CD4-positive, alpha-beta T cell treated with Interleukin-17A for 4 hours (primary cell): ENCODE data around the gene WWOX.

Source experiments
- DNase-seq: peaks from one replicate; pipeline ENCODE4 v3.0.0-alpha.2; 2020; ENCODE audit warnings: mixed read lengths

WWOX gene

DNA sequence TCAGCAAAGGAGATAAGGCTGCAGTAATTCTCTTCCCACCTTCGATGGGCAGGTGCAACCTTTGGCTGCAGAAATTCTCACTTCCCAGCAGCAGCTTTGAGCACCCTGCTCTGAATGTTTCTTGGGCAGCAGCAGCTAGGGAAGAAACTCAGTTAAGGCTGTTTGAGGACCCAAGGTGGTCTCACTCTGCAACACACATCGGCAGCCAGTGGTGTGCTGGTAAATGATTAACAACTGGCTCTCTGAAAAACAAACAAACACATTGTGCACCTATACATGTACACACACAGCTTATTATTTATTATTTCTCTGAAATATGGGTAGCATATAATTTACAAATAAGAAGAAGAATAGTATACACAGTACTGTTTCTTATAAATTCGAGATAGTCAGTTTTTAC is 685.8 kb downstream of the WWOX start:
- DNase-seq: no peak

- DNase-seq: no peak
These were observed 687.2 kb downstream of the WWOX start for GRCh38 chr16:78786635-78787034.

DNA sequence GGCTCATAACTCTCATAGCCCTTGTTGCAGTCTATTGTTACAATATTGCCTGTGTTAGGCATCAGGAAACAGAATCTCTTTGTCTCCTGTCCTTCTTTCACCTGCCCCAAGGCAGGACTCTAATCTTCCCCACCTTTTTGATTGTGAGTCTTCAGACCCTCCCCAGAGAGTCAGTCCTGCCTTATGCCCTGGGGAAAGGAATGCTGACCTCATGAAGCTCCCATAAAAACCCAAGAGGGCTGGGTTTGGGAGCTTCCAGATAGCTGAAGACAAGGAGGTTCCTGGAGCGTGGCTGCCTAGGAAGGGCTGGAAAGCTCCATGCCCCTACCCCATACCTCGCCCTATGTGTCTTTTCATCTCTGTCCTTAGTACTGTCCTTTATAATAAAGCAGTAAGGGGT is 688.8 kb downstream of the WWOX start:
- no peak for DNase-seq

- no peak for DNase-seq
These were observed 689.2 kb downstream of the WWOX start for GRCh38 chr16:78788696-78789095.

- no peak for DNase-seq
These were observed 690.1 kb downstream of the WWOX start for GRCh38 chr16:78789561-78789960.

DNA sequence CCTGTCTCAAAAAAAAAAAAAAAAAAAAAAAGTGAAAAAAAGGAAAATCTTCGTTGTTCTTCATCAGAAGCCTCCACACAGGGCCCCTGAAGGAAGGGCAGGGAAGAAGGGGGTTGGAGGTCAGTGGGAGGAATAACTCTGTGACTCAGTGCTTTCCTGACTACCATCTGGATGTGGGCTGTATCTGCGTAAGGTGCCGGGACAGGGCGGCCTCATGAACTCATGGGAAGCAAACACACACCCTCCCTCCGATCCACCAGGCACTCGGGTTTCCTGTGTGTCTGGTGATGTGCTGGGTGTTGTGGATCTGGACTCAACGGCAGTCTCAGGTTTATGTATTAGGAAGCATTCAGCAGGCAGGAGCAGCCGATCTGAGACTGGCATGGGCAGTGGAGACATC is 691.6 kb downstream of the WWOX start:
- DNase-seq: no peak

DNA sequence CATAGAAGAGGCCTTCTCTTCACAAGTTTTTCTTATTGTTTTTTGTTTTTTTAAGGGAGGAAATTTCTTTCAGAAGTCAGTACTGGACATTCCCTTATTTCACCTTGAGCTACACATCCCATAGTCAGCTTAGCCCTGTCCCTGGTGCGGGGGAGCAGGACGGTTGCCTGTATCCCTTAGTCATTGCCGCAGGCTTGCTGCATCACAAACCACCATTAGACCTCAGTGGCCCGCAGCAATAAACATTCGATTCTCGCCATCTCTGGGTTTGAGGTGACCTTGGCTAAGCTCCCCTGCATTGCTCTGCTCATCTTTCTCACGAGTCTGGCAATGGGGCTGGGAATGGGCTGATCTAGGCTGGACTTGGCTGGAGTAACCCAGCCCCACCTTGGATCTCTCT is 692.5 kb downstream of the WWOX start:
- DNase-seq: no peak

DNA sequence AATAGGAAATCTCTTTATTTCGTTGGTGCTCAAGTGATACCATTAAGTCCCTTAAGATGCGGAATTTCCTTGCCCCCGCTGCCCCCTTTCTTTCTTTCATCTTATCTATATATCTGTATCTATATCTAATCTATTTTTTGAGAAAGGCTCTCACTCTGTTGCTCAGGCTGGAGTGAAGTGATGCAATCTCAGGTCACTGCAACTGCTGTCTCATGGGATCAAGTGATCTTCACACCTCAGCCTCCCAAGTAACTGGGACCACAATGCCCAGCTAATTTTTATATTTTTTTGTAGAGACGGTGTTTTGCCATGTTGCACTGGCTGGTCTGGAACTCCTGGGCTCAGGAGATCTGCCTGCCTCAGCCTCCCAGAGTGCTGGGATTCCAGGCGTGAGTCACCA is 693.5 kb downstream of the WWOX start:
- DNase-seq: no peak

DNA sequence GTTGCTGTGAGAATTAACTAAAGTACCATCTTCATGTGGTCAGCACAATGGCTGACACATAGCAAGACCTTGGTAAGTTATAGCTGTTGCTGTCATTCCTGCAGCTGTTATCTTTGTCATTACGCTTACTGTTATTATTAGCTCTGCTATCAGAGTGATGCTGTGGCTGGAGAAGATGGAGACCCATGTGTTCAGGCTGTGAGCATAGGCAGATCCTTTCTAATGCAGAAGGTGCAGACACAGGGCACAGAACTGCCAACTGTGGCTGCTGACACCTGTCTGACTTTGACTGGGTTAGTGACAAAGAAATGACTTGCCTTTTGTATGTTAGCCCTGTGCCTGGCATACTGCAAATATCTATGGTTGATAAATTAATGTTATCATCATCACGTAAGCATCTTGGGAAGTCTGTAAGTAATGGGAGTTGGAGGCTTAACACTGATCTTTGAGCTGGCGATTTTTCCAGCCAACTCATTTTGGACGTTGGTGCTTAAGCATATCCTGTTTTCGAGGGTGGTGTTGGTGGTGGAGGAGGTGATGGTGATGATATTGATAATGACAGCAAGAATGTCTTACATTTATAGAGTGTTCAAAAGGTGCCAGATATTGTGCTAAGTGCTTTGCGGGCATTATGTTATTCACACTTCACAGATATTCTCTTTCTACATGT is 695.3 kb downstream of the WWOX start:
- DNase-seq: no peak

DNA sequence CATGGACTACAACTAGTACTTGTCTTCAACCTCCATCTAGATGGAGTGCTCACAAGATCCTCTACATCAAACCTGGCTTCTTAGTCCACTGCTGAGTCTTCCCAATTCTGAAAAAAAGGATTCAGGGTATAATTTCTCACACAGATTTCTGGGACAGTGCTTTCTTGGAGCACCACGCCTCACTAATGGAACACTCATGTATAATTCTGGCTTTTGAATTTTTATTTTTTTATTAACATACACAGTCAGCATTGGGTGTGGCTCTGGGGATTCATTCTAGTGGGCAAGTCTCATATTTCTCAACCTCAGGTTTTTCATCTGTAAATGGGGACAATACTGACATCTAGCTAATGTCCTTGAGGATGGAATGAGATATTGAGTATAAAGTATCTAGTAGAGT is 696.0 kb downstream of the WWOX start:
- DNase-seq: no peak

DNA sequence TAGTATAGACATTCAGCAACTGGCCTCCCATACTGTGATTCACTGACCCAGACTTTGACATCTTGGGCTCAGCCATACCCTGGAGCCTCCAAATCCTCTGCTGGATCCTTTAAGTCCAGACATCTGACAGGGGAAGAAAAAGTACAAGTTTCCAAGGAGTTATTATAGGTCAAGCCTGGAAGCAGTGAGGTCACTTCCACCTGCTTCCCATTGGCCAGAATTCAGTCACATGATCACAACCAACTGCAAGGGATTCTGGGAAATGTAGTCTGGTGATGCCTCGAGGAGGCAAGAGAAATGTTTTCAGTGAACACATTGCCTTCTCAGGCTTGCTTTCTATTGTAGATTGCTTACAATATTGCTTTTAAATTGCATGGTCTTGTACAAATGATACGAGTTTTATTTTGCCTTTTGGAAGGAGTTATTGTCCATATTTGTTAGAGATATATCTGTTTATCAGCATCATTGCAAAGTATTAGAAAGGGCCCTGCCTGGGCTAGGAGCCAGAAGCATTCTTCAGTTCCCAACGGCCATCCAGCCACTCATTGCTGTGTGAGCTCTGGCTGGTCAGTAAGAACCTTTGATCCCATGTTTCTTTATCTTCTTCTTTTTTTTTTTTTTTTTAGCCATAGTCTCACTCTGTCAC is 696.9 kb downstream of the WWOX start:
- DNase-seq: no peak

DNA sequence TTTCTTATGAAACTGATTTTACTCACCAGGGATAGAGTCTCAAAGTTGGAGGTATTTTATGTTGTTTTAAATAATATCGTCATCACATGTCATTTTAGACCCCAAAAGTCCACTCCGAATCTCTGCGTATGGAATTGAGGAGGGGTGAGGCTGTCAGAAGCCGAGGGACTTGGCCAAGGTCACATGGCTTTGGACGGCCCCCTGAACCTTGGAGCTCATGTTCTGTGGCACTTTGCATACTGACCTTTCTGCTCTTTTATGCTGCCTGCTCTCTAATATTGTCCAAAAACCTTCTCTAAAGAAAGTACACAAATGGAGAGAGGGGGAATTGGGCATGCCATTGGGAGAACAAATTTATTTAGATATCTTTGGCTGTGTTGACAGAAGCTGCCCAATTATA is 700.0 kb downstream of the WWOX start:
- no peak for DNase-seq

GRCh38 chr16:78800523-78800922 is 701.1 kb downstream of the WWOX start:
- DNase-seq: no peak

- no peak for DNase-seq
These were observed 704.7 kb downstream of the WWOX start for GRCh38 chr16:78804058-78804735.

GRCh38 chr16:78805556-78805955 is 706.1 kb downstream of the WWOX start:
- DNase-seq: no peak

DNA sequence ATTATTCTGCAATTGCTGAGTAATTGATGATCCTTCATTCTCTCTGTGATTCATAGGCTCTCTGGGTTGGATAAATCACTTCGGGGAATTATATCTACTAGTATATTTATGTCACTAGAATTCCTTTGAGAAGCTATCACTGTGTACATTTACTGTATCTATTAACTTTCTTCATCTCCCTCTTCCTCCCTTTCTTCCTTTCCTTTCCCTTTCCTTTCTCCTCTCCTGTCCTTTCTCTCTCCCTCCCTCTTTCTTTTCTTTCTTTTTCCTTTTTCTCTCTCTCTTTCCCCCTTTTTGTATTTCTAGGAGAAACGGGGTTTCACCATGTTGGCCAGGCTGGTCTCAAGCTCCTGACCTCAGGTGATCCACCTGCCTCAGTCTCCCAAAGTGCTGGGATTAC is 711.8 kb downstream of the WWOX start:
- DNase-seq: no peak

DNA sequence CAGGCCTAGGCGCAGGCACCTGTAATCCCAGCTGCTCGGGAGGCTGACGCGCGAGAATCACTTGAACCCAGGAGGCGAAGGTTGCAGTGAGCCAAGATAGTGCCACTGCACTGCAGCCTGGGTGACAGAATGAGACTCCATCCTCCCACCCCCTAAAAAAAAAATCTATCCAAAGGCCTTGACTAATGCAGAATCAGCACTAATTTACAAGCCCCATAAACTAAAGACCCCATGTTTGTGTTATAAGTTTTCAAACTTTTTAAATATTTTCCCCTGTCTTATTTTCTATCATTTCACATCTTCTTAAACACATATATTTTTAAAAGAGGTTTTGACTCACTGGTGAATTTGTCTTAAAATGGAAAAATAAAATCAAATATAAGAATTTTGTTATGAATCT is 713.1 kb downstream of the WWOX start:
- no peak for DNase-seq

GRCh38 chr16:78813661-78814311 is 714.3 kb downstream of the WWOX start:
- DNase-seq: no peak

- no peak for DNase-seq
These were observed 716.3 kb downstream of the WWOX start for GRCh38 chr16:78815713-78816112.

GRCh38 chr16:78816499-78817195 is 717.2 kb downstream of the WWOX start:
- no peak for DNase-seq

- DNase-seq: no peak
These were observed 717.8 kb downstream of the WWOX start for GRCh38 chr16:78817200-78817739.

GRCh38 chr16:78821335-78821734 is 721.9 kb downstream of the WWOX start:
- no peak for DNase-seq

DNA sequence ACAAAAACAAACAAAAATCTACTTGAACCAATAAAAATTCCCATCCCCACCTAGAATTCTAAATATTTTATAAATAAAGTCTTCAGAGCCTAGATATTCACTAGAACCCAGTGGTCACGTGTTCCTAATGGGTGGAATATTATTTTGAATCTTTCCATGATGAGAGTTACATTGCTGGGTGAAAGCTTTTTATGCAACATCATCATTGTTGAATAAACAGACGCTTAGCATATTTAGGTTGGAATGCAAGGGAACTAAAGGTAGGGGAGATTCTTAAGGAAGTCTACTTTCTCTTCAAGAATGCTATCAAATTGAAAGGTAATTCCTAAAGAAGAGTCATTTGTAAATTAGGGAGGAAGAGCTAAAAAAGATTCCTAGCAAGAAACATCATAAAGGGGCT is 723.1 kb downstream of the WWOX start:
- no peak for DNase-seq
